Endothelial cell (in vitro differentiated cells): ENCODE data around the gene SLC39A2. TPM values are rescaled to one million over a fixed set of nuclear protein-coding genes. Genes with fewer than 3 reads are reported as not detected.

Source experiments
- DNase-seq: peaks from one replicate; pipeline ENCODE4 v3.0.0; 2021; ENCODE audit warnings: low spot score
- H3K27ac Mint-ChIP-seq: one replicate; pipeline ENCODE4 v1.8.0; 2021; ENCODE audit warnings: mixed read lengths, inconsistent platforms; ENCODE audit not compliant: unreplicated experiment
- H3K27me3 Mint-ChIP-seq: one replicate; pipeline ENCODE4 v1.8.0; 2021; ENCODE audit warnings: mild to moderate bottlenecking, moderate library complexity, mixed read lengths, inconsistent platforms; ENCODE audit not compliant: unreplicated experiment
- H3K36me3 Mint-ChIP-seq: one replicate; pipeline ENCODE4 v1.8.0; 2021; ENCODE audit warnings: mild to moderate bottlenecking, low read depth, mixed read lengths, inconsistent platforms; ENCODE audit not compliant: unreplicated experiment
- H3K4me1 Mint-ChIP-seq: one replicate; pipeline ENCODE4 v1.8.0; 2021; ENCODE audit warnings: mild to moderate bottlenecking, mixed read lengths, inconsistent platforms; ENCODE audit not compliant: unreplicated experiment
- H3K4me3 Mint-ChIP-seq: one replicate; pipeline ENCODE4 v1.8.0; 2021; ENCODE audit warnings: mild to moderate bottlenecking, mixed read lengths, inconsistent platforms; ENCODE audit not compliant: unreplicated experiment
- H3K9me3 Mint-ChIP-seq: one replicate; pipeline ENCODE4 v1.8.0; 2021; ENCODE audit warnings: mixed read lengths, inconsistent platforms; ENCODE audit not compliant: unreplicated experiment
- total RNA-seq: library from RNA; stranded (reverse); fragmentation: NEBNext Ultra II Directional; extraction: Animal tissue kit (Norgen Biotek cat#: 25700); gene quantifications from one replicate; pipeline ENCODE4 v1.2.1, GENCODE V29; 2021; ENCODE audit not compliant: unreplicated experiment
- TF ChIP-seq, protein P1 (sequence below): fragments of 200-600 bp; sonication (generic); IDR thresholded peaks from one replicate; pipeline ENCODE4 v1.5.0; 2021; ENCODE audit warnings: antibody characterized with exemption; ENCODE audit not compliant: unreplicated experiment

Gene SLC39A2
- total RNA-seq, 1 donor from 2014 or later: not detected

DNA sequence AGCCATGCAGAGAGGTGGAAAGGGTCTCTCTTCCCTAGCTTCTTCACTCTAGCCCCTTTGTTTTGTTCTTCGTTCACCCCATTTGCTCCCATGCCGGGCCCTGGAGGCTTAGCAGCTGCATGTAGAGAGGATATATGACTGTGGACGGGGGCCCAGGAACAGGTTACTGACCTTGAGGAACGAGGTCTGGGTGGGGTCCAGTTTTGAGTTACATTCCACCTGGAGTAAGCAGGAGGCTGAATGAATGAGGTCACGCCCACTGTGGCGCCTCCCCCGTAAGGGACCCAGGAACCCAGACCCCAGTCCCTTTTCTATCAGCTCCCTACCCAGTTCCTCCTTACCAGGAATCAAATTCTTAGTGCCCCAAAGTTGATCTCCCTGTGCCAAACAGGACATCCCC, 19.2 kb downstream of the SLC39A2 start:
- TF ChIP-seq, protein P1, sequence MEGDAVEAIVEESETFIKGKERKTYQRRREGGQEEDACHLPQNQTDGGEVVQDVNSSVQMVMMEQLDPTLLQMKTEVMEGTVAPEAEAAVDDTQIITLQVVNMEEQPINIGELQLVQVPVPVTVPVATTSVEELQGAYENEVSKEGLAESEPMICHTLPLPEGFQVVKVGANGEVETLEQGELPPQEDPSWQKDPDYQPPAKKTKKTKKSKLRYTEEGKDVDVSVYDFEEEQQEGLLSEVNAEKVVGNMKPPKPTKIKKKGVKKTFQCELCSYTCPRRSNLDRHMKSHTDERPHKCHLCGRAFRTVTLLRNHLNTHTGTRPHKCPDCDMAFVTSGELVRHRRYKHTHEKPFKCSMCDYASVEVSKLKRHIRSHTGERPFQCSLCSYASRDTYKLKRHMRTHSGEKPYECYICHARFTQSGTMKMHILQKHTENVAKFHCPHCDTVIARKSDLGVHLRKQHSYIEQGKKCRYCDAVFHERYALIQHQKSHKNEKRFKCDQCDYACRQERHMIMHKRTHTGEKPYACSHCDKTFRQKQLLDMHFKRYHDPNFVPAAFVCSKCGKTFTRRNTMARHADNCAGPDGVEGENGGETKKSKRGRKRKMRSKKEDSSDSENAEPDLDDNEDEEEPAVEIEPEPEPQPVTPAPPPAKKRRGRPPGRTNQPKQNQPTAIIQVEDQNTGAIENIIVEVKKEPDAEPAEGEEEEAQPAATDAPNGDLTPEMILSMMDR: no peak
- Mint-ChIP-seq H3K27ac (no peak overlapping the region), H3K4me3 (no peak overlapping the region), H3K9me3 (no peaks in the 10 kb centered on the region), H3K27me3 (peaks cover 8% of the 10 kb centered on the region), H3K36me3 (peaks cover 29% of the 10 kb centered on the region), H3K4me1 (peaks cover 18% of the 10 kb centered on the region)
- no peak for DNase-seq

DNA sequence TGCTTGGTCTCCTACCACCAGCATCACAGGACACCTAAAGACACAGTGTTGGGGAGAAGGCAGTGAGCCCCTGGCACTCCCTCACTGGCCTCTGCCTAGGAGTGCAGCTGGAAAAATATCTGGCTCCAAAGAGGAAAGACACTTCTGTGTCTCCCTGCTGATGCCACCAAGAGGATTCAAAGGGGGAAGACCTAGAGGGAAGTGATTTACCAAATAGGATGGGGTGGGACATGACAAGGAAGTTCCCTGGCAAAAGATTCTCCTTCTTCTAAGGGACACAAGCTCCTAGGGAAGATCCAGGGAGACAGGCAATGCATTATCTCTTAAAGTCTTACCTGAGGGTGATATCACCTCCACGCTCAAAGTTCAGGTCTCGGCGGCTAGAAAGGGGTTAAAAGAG, 19.7 kb downstream of the SLC39A2 start:
- DNase-seq: no peak
- H3K27me3 Mint-ChIP-seq: peaks cover 7% of the 10 kb centered on the region
- H3K27ac Mint-ChIP-seq: no peak overlapping the region
- peaks cover 29% of the 10 kb centered on the region for H3K36me3 Mint-ChIP-seq
- no peaks in the 10 kb centered on the region for H3K9me3 Mint-ChIP-seq
- H3K4me3 Mint-ChIP-seq: no peak overlapping the region
- peaks cover 22% of the 10 kb centered on the region for H3K4me1 Mint-ChIP-seq
- TF ChIP-seq, protein P1: no peak

DNA sequence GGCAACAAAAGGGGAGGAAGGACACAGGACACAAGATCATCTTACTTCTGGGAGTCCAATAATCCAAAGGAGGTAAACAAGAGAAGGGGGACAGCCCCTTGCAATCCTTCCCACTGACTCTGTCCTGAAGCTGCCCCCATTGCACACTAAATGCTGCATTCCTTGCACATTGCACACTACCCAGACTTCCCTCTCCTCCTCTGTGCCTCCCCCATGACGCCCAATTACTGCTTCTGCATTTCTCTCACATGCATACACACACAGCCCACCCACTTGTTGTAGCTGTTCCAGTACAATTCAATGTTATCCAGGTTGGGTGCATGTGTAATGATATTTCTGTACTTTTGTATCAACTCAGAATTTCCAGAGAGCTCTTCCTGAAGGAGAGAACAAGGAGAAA, 20.3 kb downstream of the SLC39A2 start:
- H3K27me3 Mint-ChIP-seq: peaks cover 6% of the 10 kb centered on the region
- H3K9me3 Mint-ChIP-seq: no peaks in the 10 kb centered on the region
- H3K4me3 Mint-ChIP-seq: no peak overlapping the region
- DNase-seq: no peak
- TF ChIP-seq, protein P1: no peak
- H3K4me1 Mint-ChIP-seq: peaks cover 28% of the 10 kb centered on the region
- H3K36me3 Mint-ChIP-seq: peaks cover 29% of the 10 kb centered on the region
- no peak overlapping the region for H3K27ac Mint-ChIP-seq

DNA sequence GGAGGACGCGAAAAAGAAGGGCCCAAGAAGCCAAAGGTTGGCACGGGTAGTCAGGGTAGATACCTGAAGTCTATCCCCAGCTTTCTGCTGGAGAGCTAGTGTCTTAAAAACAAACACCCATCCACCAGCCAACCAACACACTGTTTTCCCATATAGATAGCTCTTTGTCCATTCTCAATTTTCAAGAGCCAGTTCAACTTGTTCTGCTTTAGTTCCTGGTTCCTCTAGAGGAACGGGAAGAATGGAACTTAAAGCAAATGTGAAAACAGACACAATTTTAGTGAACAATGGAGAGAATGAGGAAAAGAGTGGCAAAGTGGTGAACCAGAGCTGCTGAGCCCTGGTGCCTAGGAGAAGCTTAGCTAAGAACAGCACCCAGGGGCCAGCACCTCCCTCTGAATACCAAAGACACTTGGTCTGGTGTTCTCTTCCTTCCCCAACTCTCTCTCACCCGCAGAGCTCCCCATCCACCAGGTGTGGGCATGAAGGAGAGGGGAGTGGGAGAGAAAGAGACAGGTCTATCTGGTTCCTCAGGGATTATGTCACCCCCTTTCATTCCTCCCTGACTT, 22.0 kb downstream of the SLC39A2 start:
- Mint-ChIP-seq H3K36me3 (peaks cover 29% of the 10 kb centered on the region), H3K4me3 (peak overlapping the region; percentile 39)
- TF ChIP-seq, protein P1: no peak

DNA sequence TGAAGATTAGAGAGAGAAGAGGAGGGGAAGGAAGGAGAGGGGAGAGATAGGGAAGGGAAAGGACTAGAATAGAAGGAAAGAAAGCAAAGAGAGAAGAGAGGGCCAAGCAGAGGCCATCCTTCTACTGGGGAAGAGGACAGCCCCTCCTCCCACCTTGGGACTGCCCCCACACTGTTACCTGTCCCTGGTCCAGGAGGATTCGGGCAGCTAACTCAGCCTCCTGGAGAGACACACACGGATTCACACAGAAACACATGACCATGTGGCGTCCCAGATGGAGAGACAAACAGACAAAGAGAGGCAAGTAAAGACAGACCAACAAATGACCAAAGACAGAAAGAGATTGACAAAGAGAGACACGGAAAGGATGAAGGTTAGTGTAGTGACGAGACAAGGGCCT, 23.6 kb downstream of the SLC39A2 start:
- H3K27ac Mint-ChIP-seq: peak overlapping the region; percentile 38
- peaks cover 32% of the 10 kb centered on the region for H3K4me1 Mint-ChIP-seq
- peak overlapping the region; percentile 45 for H3K4me3 Mint-ChIP-seq
- peaks cover 19% of the 10 kb centered on the region for H3K36me3 Mint-ChIP-seq
- peaks cover 8% of the 10 kb centered on the region for H3K27me3 Mint-ChIP-seq
- TF ChIP-seq, protein P1: no peak
- no peaks in the 10 kb centered on the region for H3K9me3 Mint-ChIP-seq
- no peak for DNase-seq

More for the DNA sequence above, 22.0 kb downstream of the SLC39A2 start:
- DNase-seq: no peak
- Mint-ChIP-seq H3K27ac (no peak overlapping the region), H3K9me3 (no peaks in the 10 kb centered on the region), H3K4me1 (peaks cover 30% of the 10 kb centered on the region), H3K27me3 (peaks cover 1% of the 10 kb centered on the region)
